Adipocyte (in vitro differentiated cells): ENCODE measurements around the gene TRERF1.

Experiments
- DNase-seq: peaks from one replicate; pipeline ENCODE4 v3.0.0-alpha.2; 2015; ENCODE audit warnings: low read depth
- H3K27me3 ChIP-seq: replicated peaks from 2 replicates; pipeline ENCODE4 v1.7.0; 2013; ENCODE audit warnings: mild to moderate bottlenecking, low read length, moderate library complexity; ENCODE audit not compliant: control insufficient read depth, insufficient read depth
- H3K36me3 ChIP-seq: 2 replicates; pipeline ENCODE4 v1.7.0; 2013; ENCODE audit warnings: low read length, mild to moderate bottlenecking, moderate library complexity; ENCODE audit not compliant: control insufficient read depth, insufficient read depth, severe bottlenecking
- H3K4me1 ChIP-seq: 2 replicates; pipeline ENCODE4 v1.7.0; 2013; ENCODE audit warnings: mild to moderate bottlenecking, low read length, moderate library complexity; ENCODE audit not compliant: control insufficient read depth, insufficient read depth
- H3K4me3 ChIP-seq: 2 replicates; pipeline ENCODE4 v1.7.0; 2013; ENCODE audit warnings: mild to moderate bottlenecking, low read length, moderate library complexity
- H3K9ac ChIP-seq: 2 replicates; pipeline ENCODE4 v1.7.0; 2013; ENCODE audit warnings: mild to moderate bottlenecking, low read length, moderate library complexity
- H3K9me3 ChIP-seq: 2 replicates; pipeline ENCODE4 v1.7.0; 2013; ENCODE audit warnings: mild to moderate bottlenecking, low read length, moderate library complexity; ENCODE audit not compliant: control insufficient read depth

The TRERF1 gene

GRCh38 chr6:42229506-42230119, 222.1 kb downstream of the TRERF1 start:
- H3K36me3 ChIP-seq, result no peaks in the 10 kb centered on the region
- H3K4me3 ChIP-seq, result no peak overlapping the region
- H3K27me3 ChIP-seq, result no peaks in the 10 kb centered on the region
- no peaks in the 10 kb centered on the region for H3K9me3 ChIP-seq
- H3K4me1 ChIP-seq, result peaks cover 19% of the 10 kb centered on the region
- H3K9ac ChIP-seq, result no peak overlapping the region
- DNase-seq, result no peak

DNA sequence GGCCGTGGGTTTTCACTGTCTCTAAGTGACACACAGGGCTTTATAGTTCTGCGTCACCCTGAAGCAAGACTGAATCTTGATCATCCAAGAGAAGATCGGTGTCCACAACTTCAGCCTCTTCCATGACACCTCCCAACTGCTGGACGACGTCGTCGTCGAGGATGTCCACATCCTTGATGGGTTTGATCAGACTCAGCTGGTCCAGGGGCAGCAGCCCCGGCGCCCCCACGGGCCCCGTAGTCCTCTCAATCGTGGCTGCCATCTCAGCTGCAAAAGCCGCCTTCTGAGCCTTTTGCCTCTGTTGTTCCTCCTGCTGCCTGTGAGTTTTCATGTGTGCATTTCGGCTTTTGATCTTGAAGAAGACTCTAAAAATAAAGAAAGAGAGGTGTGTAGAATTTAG, 223.4 kb downstream of the TRERF1 start:
- Histone ChIP-seq H3K9ac (no peak overlapping the region), H3K9me3 (no peaks in the 10 kb centered on the region), H3K36me3 (no peaks in the 10 kb centered on the region), H3K27me3 (no peaks in the 10 kb centered on the region), H3K4me1 (peaks cover 22% of the 10 kb centered on the region), H3K4me3 (no peak overlapping the region)
- DNase-seq, result no peak

DNA sequence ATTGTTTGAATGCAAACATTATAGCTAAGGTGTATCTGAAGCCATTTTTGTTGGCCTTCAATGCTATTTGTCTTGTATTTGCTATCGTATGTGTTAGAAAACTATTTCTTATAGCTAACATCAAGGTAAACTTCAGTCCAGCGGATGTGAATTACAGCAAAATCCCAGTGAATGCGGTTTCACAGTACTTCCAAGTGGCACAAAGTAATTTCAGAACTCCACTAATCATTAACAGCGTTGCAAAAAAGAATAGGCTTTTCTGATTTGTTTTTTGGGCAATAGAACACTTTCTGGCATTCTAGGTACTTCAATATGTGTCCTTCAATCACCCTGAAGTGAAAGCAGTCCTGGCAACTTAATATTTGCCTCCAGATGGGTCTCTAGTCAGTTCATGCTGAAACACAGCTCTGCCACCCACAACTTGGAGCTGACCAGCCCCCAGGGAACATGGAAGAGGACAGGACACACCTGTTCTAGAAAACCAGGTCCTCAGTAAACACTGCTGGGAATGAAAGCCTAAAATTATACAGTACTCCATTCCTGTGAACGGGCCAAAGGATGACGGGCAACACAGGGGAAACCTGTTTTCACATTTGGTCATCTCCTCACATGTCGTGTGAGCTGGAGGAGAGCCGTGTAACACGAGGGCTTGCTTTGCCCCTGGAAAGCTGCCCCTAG, 224.4 kb downstream of the TRERF1 start:
- H3K9ac ChIP-seq, result no peak overlapping the region
- H3K36me3 ChIP-seq, result no peaks in the 10 kb centered on the region
- H3K4me1 ChIP-seq, result peaks cover 22% of the 10 kb centered on the region
- no peaks in the 10 kb centered on the region for H3K9me3 ChIP-seq
- H3K27me3 ChIP-seq, result no peaks in the 10 kb centered on the region
- no peak for DNase-seq
- H3K4me3 ChIP-seq, result no peak overlapping the region

GRCh38 chr6:42226645-42227143, 225.0 kb downstream of the TRERF1 start:
- H3K4me3 ChIP-seq, result no peak overlapping the region
- peaks cover 22% of the 10 kb centered on the region for H3K4me1 ChIP-seq
- peak overlapping the region; percentile 22 for H3K9ac ChIP-seq
- no peaks in the 10 kb centered on the region for H3K36me3 ChIP-seq
- H3K9me3 ChIP-seq, result no peaks in the 10 kb centered on the region
- DNase-seq, result no peak
- no peaks in the 10 kb centered on the region for H3K27me3 ChIP-seq

DNA sequence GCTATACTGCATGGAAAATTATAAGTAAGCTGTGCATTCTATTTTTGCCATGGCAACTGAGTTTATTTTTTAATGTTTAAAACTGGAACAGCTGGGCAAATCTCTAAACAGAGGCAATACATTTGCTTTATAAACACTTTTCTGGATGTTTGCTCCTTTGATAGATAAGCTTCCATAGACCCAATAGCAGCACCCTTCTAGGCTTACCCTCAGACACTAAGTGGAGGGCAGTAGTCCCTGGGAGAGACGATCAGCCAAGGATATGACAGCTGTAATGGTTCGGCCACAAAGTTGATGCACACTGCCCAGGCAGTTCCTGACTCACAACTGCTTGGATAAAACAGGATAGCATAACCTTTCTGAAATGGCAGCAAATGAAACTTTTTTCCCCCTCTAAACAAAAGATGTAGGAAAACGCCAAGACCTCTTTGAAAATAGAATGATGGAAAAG, 225.5 kb downstream of the TRERF1 start:
- Histone ChIP-seq H3K4me1 (peaks cover 22% of the 10 kb centered on the region), H3K4me3 (no peak overlapping the region), H3K9me3 (no peaks in the 10 kb centered on the region), H3K36me3 (no peaks in the 10 kb centered on the region), H3K27me3 (no peaks in the 10 kb centered on the region), H3K9ac (no peak overlapping the region)
- DNase-seq, result peak; percentile 48

- Histone ChIP-seq H3K27me3 (no peaks in the 10 kb centered on the region), H3K36me3 (no peaks in the 10 kb centered on the region), H3K4me3 (no peak overlapping the region), H3K9me3 (no peaks in the 10 kb centered on the region), H3K4me1 (peaks cover 22% of the 10 kb centered on the region), H3K9ac (no peak overlapping the region)
- no peak for DNase-seq
Measured at GRCh38 chr6:42225419-42225818, 226.3 kb downstream of the TRERF1 start.

GRCh38 chr6:42225029-42225339, 226.7 kb downstream of the TRERF1 start:
- DNase-seq, result no peak
- H3K4me1 ChIP-seq, result peaks cover 21% of the 10 kb centered on the region
- H3K4me3 ChIP-seq, result no peak overlapping the region
- H3K9ac ChIP-seq, result no peak overlapping the region
- no peaks in the 10 kb centered on the region for H3K36me3 ChIP-seq
- H3K27me3 ChIP-seq, result no peaks in the 10 kb centered on the region
- H3K9me3 ChIP-seq, result no peaks in the 10 kb centered on the region

DNA sequence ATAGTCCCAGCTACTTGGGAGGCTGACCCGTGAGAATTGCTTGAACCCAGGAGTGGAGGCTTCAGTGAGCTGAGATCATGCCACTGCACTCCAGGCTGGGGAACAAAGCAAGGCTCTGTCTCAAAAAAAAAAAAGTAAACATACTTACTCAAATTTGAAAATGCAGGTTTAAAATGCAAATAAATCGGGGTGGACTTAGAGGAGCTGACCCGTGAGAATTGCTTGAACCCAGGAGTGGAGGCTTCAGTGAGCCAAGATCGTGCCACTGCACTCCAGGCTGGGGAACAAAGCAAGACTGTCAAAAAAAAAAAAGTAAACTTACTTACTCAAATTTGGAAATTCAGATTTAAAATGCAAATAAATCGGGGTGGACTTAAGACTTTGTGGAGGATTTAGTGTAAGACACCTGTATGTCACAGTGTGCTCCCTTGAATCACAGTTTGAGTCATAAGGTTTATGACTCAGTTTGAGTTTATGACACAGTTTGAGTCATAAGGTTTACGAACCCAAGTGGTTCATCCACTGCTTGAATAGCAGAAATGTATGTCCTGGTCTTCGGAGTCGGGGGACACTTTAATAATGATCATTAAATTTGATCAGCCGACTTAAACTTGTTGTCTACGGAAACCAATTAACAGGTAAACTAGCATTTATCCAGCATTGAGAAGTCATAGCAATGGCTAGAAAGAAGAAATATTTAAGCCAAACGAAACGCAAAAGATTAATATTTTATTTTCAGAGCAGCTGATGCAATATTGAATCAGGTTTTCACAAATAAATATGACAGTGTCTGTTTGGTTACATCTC, 227.3 kb downstream of the TRERF1 start:
- Histone ChIP-seq H3K4me3 (no peak overlapping the region), H3K36me3 (no peaks in the 10 kb centered on the region), H3K9ac (no peak overlapping the region), H3K27me3 (no peaks in the 10 kb centered on the region), H3K9me3 (no peaks in the 10 kb centered on the region), H3K4me1 (peaks cover 18% of the 10 kb centered on the region)
- DNase-seq, result peak; percentile 58

- H3K4me1 ChIP-seq, result peaks cover 18% of the 10 kb centered on the region
- no peaks in the 10 kb centered on the region for H3K36me3 ChIP-seq
- no peak overlapping the region for H3K9ac ChIP-seq
- DNase-seq, result no peak
- no peaks in the 10 kb centered on the region for H3K27me3 ChIP-seq
- no peaks in the 10 kb centered on the region for H3K9me3 ChIP-seq
- H3K4me3 ChIP-seq, result no peak overlapping the region
Measured at GRCh38 chr6:42222448-42222847, 229.3 kb downstream of the TRERF1 start.

DNA sequence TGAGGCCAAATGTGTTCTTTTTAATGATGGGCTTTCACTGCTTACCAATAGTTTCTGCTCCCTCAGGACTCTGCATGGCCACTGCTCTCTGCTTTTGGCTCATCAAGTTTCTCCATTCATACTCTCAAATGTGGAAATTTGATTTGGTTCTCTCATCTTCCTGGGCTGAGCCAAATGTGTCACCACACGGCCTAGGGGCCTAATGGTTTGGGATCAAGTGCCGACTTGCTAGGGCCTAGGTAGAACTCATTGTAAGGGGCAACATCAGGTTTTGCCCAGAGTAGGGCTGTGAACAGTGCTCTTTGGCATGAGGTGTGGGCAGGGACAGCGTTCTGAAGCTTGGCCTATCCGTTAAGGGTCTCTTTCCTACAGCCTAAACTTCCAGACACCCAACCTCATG, 230.2 kb downstream of the TRERF1 start:
- H3K9me3 ChIP-seq, result no peaks in the 10 kb centered on the region
- H3K27me3 ChIP-seq, result no peaks in the 10 kb centered on the region
- H3K36me3 ChIP-seq, result no peaks in the 10 kb centered on the region
- no peak overlapping the region for H3K9ac ChIP-seq
- no peak for DNase-seq
- peaks cover 15% of the 10 kb centered on the region for H3K4me1 ChIP-seq
- no peak overlapping the region for H3K4me3 ChIP-seq

DNA sequence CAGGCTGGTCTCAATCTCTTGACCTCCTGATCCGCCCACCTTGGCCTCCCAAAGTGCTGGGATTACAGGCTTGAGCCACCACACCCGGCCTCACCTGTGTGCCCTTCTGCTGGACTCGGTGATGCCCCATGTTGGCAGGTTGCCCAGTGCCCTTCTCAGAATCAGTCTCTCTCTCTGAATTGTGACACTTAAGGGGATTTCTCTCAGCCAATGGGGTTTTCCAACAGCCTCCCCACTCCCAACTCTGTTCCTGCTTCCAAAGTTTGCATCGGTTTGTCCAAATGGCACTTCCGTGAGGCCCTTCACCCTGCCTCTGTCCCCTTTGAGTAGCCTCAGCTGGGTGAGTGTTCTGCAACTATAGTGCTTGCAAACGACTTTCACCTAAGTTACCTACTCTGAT, 230.9 kb downstream of the TRERF1 start:
- DNase-seq, result no peak
- H3K36me3 ChIP-seq, result no peaks in the 10 kb centered on the region
- no peak overlapping the region for H3K4me3 ChIP-seq

More for the DNA sequence above, 230.9 kb downstream of the TRERF1 start:
- H3K27me3 ChIP-seq, result no peaks in the 10 kb centered on the region
- H3K9ac ChIP-seq, result no peak overlapping the region
- H3K9me3 ChIP-seq, result no peaks in the 10 kb centered on the region
- H3K4me1 ChIP-seq, result peaks cover 13% of the 10 kb centered on the region
